CD14-positive monocyte (primary cell): ENCODE data around the gene MRPS5. TPM values are rescaled to one million over a fixed set of nuclear protein-coding genes. Genes with fewer than 3 reads are reported as not detected.
"Not testable (repeated sequence)": the region's sequence is repeated elsewhere in the genome, so short reads cannot be mapped to it uniquely, and the experiment has no call there.

ENCODE experiments used
- DNase-seq, 3 donors: peaks; one replicate each; pipeline ENCODE4 v3.0.0-alpha.2; 2011 to 2022
- H2AFZ ChIP-seq: 2 replicates; pipeline ENCODE4 v1.6.0; 2012; ENCODE audit warnings: mild to moderate bottlenecking, low read depth, low read length, inconsistent platforms; ENCODE audit not compliant: insufficient read depth, poor library complexity, severe bottlenecking
- H3K27ac ChIP-seq, 2 donors: 1 replicate in 1 of 2; 2 replicates in 1 of 2; pipeline ENCODE4 v1.5.1; 2012 to 2013; ENCODE audit warnings: low read length in 2 of 2, control low read depth in 1 of 2, inconsistent platforms in 1 of 2, low read depth in 1 of 2, mild to moderate bottlenecking in 1 of 2
- H3K27me3 ChIP-seq, 2 donors: one replicate each; pipeline versions ENCODE4 v1.6.0 to v1.6.1; 2011 to 2013; ENCODE audit warnings: low read length in 2 of 2; ENCODE audit not compliant: control insufficient read depth in 2 of 2, insufficient read depth in 2 of 2
- H3K36me3 ChIP-seq, 2 donors: replicated peaks in 1 of 2; 1 replicate in 1 of 2; 2 replicates in 1 of 2; pipeline versions ENCODE4 v1.5.1 to v1.6.1; 2012 to 2013; ENCODE audit warnings: low read length in 2 of 2, control low read depth in 1 of 2, inconsistent platforms in 1 of 2, mild to moderate bottlenecking in 1 of 2; ENCODE audit not compliant: insufficient read depth in 2 of 2, control insufficient read depth in 1 of 2
- H3K4me1 ChIP-seq, 2 donors: 1 replicate in 1 of 2; 2 replicates in 1 of 2; pipeline versions ENCODE4 v1.5.1 to v1.6.1; 2012 to 2013; ENCODE audit warnings: low read length in 2 of 2, control low read depth in 1 of 2, inconsistent platforms in 1 of 2, mild to moderate bottlenecking in 1 of 2, moderate library complexity in 1 of 2; ENCODE audit not compliant: insufficient read depth in 2 of 2, control insufficient read depth in 1 of 2
- H3K4me2 ChIP-seq: replicated peaks from 2 replicates; pipeline ENCODE3; 2012; ENCODE audit warnings: low read length, moderate library complexity, mild to moderate bottlenecking; ENCODE audit not compliant: poor library complexity, severe bottlenecking; ENCODE audit errors: extremely low read depth
- H3K4me3 ChIP-seq, 3 experiments: fragments of 200-600 bp in 1 of 3; sonication (generic) in 1 of 3; replicated peaks in 1 of 3; 1 replicate in 2 of 3; 2 replicates in 1 of 3; pipeline ENCODE4 v1.5.1; 2011 to 2013; ENCODE audit warnings: low read length in 3 of 3, mild to moderate bottlenecking in 3 of 3, control low read depth in 2 of 3, low read depth in 2 of 3, inconsistent platforms in 1 of 3, moderate library complexity in 1 of 3
- H3K79me2 ChIP-seq: 2 replicates; pipeline ENCODE4 v1.6.0; 2012; ENCODE audit warnings: mild to moderate bottlenecking, control low read depth, inconsistent platforms, low read length, moderate library complexity; ENCODE audit not compliant: insufficient read depth
- H3K9ac ChIP-seq: 2 replicates; pipeline ENCODE4 v1.6.0; 2017; ENCODE audit warnings: low read length, mild to moderate bottlenecking; ENCODE audit not compliant: insufficient read depth, poor library complexity, severe bottlenecking
- H3K9me3 ChIP-seq, 2 donors: replicated peaks in 1 of 2; 1 replicate in 1 of 2; 2 replicates in 1 of 2; pipeline versions ENCODE4 v1.5.1 to v1.6.1; 2012 to 2013; ENCODE audit warnings: low read length in 2 of 2, control low read depth in 1 of 2; ENCODE audit not compliant: control insufficient read depth in 1 of 2, insufficient read depth in 1 of 2
- H4K20me1 ChIP-seq: 2 replicates; pipeline ENCODE4 v1.6.0; 2012; ENCODE audit warnings: mild to moderate bottlenecking, low read length, control low read depth, moderate library complexity; ENCODE audit not compliant: insufficient read depth
- H3K27ac Mint-ChIP-seq, 7 donors: one replicate each; pipeline ENCODE4 v1.8.0; 2020; ENCODE audit warnings: mild to moderate bottlenecking in 7 of 7, mixed read lengths in 7 of 7, moderate library complexity in 6 of 7, inconsistent platforms in 2 of 7
- H3K27me3 Mint-ChIP-seq, 3 donors: one replicate each; pipeline ENCODE4 v1.8.0; 2021 to 2022; ENCODE audit warnings: low read depth in 3 of 3, mild to moderate bottlenecking in 3 of 3, mixed read lengths in 3 of 3, moderate library complexity in 3 of 3, inconsistent platforms in 1 of 3
- H3K36me3 Mint-ChIP-seq, 2 donors: one replicate each; pipeline ENCODE4 v1.8.0; 2020; ENCODE audit warnings: mixed read lengths in 2 of 2, inconsistent platforms in 1 of 2, mild to moderate bottlenecking in 1 of 2
- H3K4me1 Mint-ChIP-seq: one replicate; pipeline ENCODE4 v1.8.0; 2020; ENCODE audit warnings: mild to moderate bottlenecking, mixed read lengths
- H3K4me3 Mint-ChIP-seq, 2 donors: one replicate each; pipeline ENCODE4 v1.8.0; 2020; ENCODE audit warnings: mild to moderate bottlenecking in 2 of 2, mixed read lengths in 2 of 2, moderate library complexity in 1 of 2
- H3K9me3 Mint-ChIP-seq, 7 donors: one replicate each; pipeline ENCODE4 v1.8.0; 2020 to 2022; ENCODE audit warnings: mixed read lengths in 7 of 7, mild to moderate bottlenecking in 6 of 7, moderate library complexity in 6 of 7, inconsistent platforms in 2 of 7
- WGBS: methylation state at CpG from one replicate; pipeline ENCODE4 v1.1.5; 2013; ENCODE audit warnings: missing lambda C conversion rate; ENCODE audit not compliant: insufficient coverage; 5-methylcytosine and 5-hydroxymethylcytosine counted together
- intact Hi-C, 2 donors: fragments of 100-400 bp; cut with micrococcal nuclease; formaldehyde crosslinking; loops; one replicate each; pipeline versions ENCODE4 v1.15.0 to v1.15.1; 2023
- polyA plus RNA-seq, 3 donors: library from polyadenylated mRNA; depleted of rRNA in 1 of 3; unstranded in 2 of 3; stranded (reverse) in 1 of 3; fragments of 300-500 nt in 2 of 3; fragments of >200 nt in 1 of 3; fragmentation: Illumina TruSeq in 2 of 3; gene quantifications; 1 replicate in 2 of 3; 2 replicates in 1 of 3; pipeline ENCODE4 v1.2.3, GENCODE V29; 2012 to 2021
- TF ChIP-seq, protein P1 (sequence below): fragments of 200-600 bp; IDR thresholded peaks from one replicate; pipeline ENCODE4 v1.8.0; 2022; ENCODE audit warnings: antibody characterized with exemption, mild to moderate bottlenecking

MRPS5 gene
- polyA plus RNA-seq, 3 donors, result 30.9 to 41.6 (median 35.2) TPM

DNA sequence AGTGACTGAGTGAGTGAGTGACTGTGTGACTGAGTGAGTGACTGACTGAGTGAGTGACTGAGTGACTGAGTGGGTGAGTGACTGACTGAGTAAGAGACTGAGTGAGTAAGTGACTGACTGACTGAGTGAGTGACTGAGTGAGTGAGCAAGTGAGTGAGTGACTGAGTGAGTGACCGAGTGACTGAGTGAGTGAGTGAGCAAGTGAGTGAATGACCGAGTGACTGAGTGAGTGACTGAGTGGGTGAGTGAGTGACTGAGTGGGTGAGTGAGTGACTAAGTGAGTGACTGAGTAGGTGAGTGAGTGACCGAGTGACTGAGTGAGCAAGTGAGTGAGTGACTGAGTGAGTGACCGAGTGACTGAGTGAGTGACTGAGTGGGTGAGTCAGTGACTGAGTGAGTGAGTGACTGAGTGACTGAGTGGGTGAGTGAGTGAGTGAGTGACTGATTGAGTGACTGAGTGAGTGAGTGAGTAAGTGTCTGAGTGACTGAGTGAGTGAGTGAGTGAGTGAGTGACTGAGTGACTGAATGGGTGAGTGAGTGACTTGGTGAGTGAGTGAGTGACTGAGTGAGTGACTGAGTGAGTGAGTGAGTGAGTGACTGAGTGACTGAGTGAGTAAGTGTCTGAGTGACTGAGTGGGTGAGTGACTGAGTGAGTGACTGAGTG is 82.8 kb downstream of the MRPS5 start:
- Histone ChIP-seq H3K27ac (no peak overlapping the region), H3K4me2 (no peak overlapping the region), H3K27me3 (no peaks in the 10 kb centered on the region), H3K4me3 (no peak overlapping the region), H2AFZ (no peak overlapping the region), H3K9me3 (no peaks in the 10 kb centered on the region), H3K79me2 (no peaks in the 10 kb centered on the region), H3K9ac (no peak overlapping the region), H4K20me1 (no peaks in the 10 kb centered on the region), H3K4me1 (no peaks in the 10 kb centered on the region), H3K36me3 (no peaks in the 10 kb centered on the region)
- Mint-ChIP-seq H3K27ac (no peak overlapping the region), H3K36me3 (no peaks in the 10 kb centered on the region), H3K27me3 (peaks cover 5 to 13% (median 5%) of the 10 kb centered on the region in 3 donors), H3K9me3 (peaks cover 4 to 28% (median 8%) of the 10 kb centered on the region in 7 donors), H3K4me1 (no peaks in the 10 kb centered on the region), H3K4me3 (no peak overlapping the region)
- intact Hi-C loops, result no loop called here
- no peak for DNase-seq
- TF ChIP-seq, protein P1, sequence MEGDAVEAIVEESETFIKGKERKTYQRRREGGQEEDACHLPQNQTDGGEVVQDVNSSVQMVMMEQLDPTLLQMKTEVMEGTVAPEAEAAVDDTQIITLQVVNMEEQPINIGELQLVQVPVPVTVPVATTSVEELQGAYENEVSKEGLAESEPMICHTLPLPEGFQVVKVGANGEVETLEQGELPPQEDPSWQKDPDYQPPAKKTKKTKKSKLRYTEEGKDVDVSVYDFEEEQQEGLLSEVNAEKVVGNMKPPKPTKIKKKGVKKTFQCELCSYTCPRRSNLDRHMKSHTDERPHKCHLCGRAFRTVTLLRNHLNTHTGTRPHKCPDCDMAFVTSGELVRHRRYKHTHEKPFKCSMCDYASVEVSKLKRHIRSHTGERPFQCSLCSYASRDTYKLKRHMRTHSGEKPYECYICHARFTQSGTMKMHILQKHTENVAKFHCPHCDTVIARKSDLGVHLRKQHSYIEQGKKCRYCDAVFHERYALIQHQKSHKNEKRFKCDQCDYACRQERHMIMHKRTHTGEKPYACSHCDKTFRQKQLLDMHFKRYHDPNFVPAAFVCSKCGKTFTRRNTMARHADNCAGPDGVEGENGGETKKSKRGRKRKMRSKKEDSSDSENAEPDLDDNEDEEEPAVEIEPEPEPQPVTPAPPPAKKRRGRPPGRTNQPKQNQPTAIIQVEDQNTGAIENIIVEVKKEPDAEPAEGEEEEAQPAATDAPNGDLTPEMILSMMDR, result no peak
- 93% methylated on average over 3 of the region's 4 CpGs for WGBS

DNA sequence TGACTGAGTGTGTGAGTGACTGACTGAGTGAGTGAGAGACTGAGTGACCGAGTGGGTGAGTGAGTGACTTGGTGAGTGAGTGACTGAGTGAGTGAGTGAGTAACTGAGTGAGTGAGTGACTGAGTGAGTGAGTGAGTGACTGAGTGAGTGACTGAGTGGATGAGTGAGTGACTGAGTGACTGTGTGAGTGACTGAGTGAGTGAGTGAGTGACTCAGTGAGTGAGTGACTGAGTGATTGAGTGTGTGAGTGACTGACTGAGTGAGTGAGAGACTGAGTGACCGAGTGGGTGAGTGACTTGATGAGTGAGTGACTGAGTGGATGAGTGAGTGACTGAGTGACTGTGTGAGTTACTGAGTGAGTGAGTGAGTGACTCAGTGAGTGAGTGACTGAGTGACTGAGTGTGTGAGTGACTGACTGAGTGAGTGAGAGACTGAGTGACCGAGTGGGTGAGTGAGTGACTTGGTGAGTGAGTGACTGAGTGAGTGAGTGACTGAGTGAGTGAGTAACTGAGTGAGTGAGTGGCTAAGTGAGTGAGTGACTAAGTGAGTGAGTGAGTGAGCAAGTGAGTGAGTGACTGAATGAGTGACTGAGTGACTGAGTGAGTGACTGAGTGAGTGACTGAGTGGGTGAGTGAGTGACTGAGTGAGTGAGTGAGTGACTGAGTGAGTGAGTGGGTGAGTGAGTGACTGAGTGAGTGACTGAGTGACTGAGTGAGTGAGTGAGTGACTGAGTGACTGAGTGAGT is 83.6 kb downstream of the MRPS5 start:
- H3K27me3 Mint-ChIP-seq, H2AFZ ChIP-seq, H3K4me2 ChIP-seq, H3K9ac ChIP-seq, H4K20me1 ChIP-seq, H3K36me3 ChIP-seq, H3K79me2 ChIP-seq, DNase-seq, H3K4me3 Mint-ChIP-seq, H3K4me1 ChIP-seq, H3K4me3 ChIP-seq, H3K36me3 Mint-ChIP-seq, H3K4me1 Mint-ChIP-seq, H3K27ac ChIP-seq, H3K27ac Mint-ChIP-seq, intact Hi-C loops, H3K9me3 ChIP-seq, H3K27me3 ChIP-seq: not testable (repeated sequence)
- H3K9me3 Mint-ChIP-seq, result peaks cover 4 to 28% (median 8%) of the 10 kb centered on the region in 7 donors
- 89% methylated on average over 3 of the region's 3 CpGs for WGBS
